Muscle layer of colon (tissue), 2 donors: ENCODE measurements around the gene DGKD.

ENCODE experiments used
- H3K27ac ChIP-seq: one replicate; pipeline ENCODE4 v1.7.0; 2013; ENCODE audit warnings: low read depth, mild to moderate bottlenecking, low read length, moderate library complexity
- H3K27me3 ChIP-seq, 2 donors: one replicate each; pipeline ENCODE4 v1.7.0; 2013; ENCODE audit warnings: low read length in 2 of 2, mild to moderate bottlenecking in 2 of 2; ENCODE audit not compliant: insufficient read depth in 2 of 2, control insufficient read depth in 1 of 2
- H3K36me3 ChIP-seq: one replicate; pipeline ENCODE4 v1.7.0; 2013; ENCODE audit warnings: mild to moderate bottlenecking, low read length; ENCODE audit not compliant: insufficient read depth
- H3K4me1 ChIP-seq: one replicate; pipeline ENCODE4 v1.7.0; 2013; ENCODE audit warnings: mild to moderate bottlenecking, low read length; ENCODE audit not compliant: insufficient read depth
- H3K4me3 ChIP-seq, 2 donors: one replicate each; pipeline ENCODE4 v1.7.0; 2013; ENCODE audit warnings: low read length in 2 of 2, low read depth in 1 of 2, mild to moderate bottlenecking in 1 of 2, moderate library complexity in 1 of 2
- H3K9ac ChIP-seq: one replicate; pipeline ENCODE4 v1.7.0; 2013; ENCODE audit warnings: low read length
- H3K9me3 ChIP-seq: one replicate; pipeline ENCODE4 v1.7.0; 2013; ENCODE audit warnings: mild to moderate bottlenecking, low read length
- donor health status: abdominal sarcoma.
- donor health status: Adenocarcinoma of cecum.

Gene DGKD

DNA sequence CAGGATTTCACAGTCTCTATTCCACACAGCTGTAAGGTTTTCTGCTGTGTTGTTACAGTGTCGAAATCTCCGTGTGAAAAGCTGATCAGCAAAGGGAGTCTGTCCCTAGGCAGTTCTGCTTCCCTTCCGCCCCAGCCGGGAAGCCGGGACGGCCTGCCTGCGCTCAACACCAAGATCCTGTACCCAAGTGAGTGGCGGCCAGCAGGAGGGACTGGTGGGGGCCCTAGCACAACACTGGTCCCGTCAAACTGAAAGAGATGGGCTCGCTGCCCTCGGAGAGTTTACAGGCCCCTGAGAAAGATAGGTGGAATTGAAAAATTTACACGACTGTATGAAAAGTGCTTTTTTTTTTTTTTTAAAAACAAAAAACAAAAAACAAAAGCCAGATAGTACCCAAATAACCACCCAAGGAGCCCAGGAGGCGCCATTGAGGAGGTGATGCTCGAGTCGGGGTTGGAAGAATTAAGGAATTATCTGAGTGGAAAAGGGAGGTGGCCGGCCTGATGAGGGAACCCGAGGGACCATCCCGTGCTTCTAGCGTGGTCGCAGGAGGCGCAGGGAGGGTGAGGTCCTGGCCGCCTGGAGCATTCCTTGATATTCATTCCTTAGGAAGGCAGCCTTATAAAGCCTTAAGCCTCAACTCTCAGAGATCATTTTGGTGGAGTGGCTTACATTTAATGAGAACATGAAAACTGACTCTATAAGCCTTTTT, 96.7 kb downstream of the DGKD start:
- H3K4me1 ChIP-seq, result peaks cover 17% of the 10 kb centered on the region
- no peaks in the 10 kb centered on the region for H3K9me3 ChIP-seq
- no peak overlapping the region for H3K27ac ChIP-seq
- no peak overlapping the region for H3K4me3 ChIP-seq
- no peaks in the 10 kb centered on the region for H3K27me3 ChIP-seq
- H3K9ac ChIP-seq, result no peak overlapping the region
- peaks cover 63% of the 10 kb centered on the region for H3K36me3 ChIP-seq

DNA sequence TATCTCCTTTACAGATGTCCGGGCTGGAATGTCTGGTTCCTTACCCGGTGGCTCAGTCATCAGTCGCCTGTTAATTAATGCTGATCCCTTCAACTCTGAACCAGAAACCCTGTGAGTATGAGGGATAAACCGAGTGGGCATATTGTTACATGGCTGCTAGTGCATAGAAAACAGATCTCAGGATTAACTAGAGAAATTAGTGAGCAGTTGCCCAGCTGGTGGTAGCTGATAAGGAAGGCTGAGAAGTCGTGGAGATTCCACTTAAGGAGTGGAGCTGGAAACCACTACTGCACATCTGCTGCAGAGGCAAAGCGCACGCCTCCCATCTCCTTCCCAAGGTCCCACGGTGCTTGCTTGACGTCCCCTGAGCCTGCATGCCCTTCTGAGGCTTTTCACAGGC, 97.7 kb downstream of the DGKD start:
- Histone ChIP-seq H3K36me3 (peaks cover 65% of the 10 kb centered on the region), H3K9ac (no peak overlapping the region), H3K4me3 (no peak overlapping the region), H3K9me3 (no peaks in the 10 kb centered on the region), H3K27me3 (no peaks in the 10 kb centered on the region), H3K27ac (no peak overlapping the region), H3K4me1 (peaks cover 17% of the 10 kb centered on the region)

DNA sequence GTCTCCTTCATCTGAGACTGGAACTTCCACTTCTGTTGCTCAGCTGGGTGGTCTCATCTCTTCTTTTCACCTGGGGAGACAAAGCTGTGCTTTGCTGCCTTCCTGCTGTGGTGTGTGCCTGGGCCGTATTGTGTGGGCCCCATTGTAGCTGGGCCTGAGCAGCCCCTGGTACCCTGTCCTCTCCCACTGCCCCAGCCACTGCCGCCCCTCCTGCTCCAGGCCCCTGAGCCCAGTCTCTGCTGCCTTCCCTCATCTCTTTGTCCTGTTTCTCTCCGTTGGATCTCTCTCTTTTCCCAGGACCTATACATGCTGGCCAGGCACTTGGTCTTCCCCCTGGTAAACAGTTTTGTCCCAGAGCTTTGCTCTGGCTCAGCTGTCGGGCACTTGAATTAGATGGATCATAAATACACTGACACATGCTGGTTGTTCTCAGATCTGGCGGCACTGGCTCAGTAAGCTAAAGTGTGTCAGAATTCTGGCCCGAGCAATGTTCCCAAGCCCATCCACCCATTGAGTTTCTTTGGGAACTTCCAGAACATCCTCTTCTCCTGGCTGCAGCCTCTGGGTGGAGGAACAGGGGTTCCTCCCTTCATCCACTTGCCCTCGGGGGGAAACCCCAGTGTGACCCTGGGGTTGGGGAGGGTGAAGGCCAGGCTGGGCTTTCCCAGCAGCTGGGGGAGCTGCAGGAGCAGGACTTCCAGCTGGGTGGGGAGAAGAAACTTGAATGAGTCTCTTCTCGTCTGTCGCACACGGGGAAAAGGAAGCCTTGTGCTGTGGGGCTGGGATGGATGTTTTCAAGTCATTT, 99.0 kb downstream of the DGKD start:
- H3K9me3 ChIP-seq, result no peaks in the 10 kb centered on the region
- peaks cover 17% of the 10 kb centered on the region for H3K4me1 ChIP-seq
- H3K4me3 ChIP-seq, result no peak overlapping the region
- H3K36me3 ChIP-seq, result peaks cover 70% of the 10 kb centered on the region
- peak overlapping the region; percentile 11 for H3K9ac ChIP-seq
- no peaks in the 10 kb centered on the region for H3K27me3 ChIP-seq
- H3K27ac ChIP-seq, result no peak overlapping the region

DNA sequence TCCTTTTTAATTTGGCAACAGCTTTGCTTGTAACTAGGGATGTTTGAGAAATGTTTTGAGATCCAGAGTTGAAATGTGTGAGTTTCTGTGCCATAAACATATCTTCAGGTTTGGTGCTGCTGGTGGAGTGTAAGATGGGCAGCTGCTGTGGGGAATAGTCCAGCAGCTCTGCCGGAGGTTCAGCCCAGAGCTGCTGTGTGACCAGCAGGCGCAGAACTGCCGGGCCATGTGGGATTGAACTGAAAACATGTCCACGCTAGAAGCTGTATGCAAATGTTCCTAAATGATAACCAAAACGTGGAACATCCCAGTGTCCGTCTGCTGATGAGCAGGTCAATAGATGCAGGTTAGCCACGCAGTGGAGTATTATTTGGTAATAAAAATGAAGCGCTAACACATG, 99.6 kb downstream of the DGKD start:
- Histone ChIP-seq H3K4me1 (peaks cover 17% of the 10 kb centered on the region), H3K4me3 (no peak overlapping the region), H3K9me3 (no peaks in the 10 kb centered on the region), H3K27me3 (no peaks in the 10 kb centered on the region), H3K9ac (no peak overlapping the region), H3K27ac (no peak overlapping the region), H3K36me3 (peaks cover 70% of the 10 kb centered on the region)

DNA sequence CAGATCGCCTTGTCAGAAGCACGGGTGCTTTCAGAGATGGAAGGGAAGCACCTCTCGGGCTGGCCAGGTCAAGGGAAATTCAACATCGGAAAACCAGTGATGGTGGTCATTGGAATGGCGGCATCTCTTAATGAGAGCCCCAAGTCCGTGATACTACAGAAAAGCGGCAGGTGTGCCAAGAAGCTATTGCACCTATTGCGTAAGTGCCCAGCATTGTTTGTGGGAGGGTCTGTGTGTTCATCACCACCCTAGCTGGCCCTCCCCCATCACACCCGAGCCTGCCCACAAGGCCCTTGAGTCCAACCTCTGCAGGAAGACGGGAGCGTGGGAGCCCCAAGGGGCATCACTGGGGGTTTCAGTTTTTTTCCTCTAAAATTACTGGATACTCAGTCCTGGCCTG, 100.7 kb downstream of the DGKD start:
- Histone ChIP-seq H3K4me1 (peaks cover 17% of the 10 kb centered on the region), H3K27ac (no peak overlapping the region), H3K4me3 (no peak overlapping the region), H3K27me3 (no peaks in the 10 kb centered on the region), H3K9me3 (no peaks in the 10 kb centered on the region), H3K9ac (no peak overlapping the region), H3K36me3 (peaks cover 72% of the 10 kb centered on the region)

DNA sequence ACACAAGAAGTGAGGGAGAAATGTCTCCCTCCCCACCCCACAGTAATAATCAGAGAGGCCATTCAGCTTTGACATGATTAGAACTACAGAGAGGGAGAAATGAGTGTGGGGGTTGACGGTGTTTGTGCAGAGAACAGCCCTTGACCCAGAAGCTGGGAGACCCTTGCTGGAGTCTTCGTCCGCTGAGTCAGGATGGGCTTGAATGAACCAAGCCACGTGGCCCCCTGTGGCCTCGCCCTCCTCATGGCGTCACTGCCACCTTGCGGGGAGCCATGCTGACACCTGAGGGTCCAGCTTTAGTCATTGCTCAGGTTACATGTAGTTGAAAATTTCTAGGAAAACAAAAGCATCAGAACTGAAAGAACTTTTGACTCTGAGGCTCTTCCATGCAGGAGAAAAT, 101.2 kb downstream of the DGKD start:
- no peaks in the 10 kb centered on the region for H3K9me3 ChIP-seq
- H3K9ac ChIP-seq, result no peak overlapping the region
- no peak overlapping the region for H3K27ac ChIP-seq
- no peak overlapping the region for H3K4me3 ChIP-seq
- no peaks in the 10 kb centered on the region for H3K27me3 ChIP-seq
- H3K36me3 ChIP-seq, result peaks cover 72% of the 10 kb centered on the region
- peaks cover 17% of the 10 kb centered on the region for H3K4me1 ChIP-seq

DNA sequence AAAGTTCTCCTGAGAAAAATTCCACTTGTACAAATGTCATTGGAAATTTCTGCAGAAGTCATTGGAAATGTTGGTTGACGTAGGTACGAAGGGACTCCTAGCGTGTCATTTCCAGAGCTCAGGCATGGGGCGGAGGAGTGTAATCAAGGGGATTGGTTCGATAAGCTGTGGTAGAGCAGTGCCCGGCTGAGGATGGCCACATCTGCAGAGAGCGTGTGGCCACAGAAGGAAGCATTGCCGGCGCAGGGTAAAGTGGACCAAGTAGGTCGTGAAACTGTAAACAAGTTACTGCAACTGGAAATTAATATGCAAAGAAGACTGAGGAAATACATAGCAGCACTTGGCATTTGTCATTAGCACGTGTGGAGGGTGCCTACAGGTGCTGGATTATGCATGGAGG, 101.8 kb downstream of the DGKD start:
- H3K9me3 ChIP-seq, result no peaks in the 10 kb centered on the region
- no peaks in the 10 kb centered on the region for H3K27me3 ChIP-seq
- peaks cover 73% of the 10 kb centered on the region for H3K36me3 ChIP-seq
- no peak overlapping the region for H3K27ac ChIP-seq
- no peak overlapping the region for H3K4me3 ChIP-seq
- H3K9ac ChIP-seq, result no peak overlapping the region
- H3K4me1 ChIP-seq, result peaks cover 17% of the 10 kb centered on the region

DNA sequence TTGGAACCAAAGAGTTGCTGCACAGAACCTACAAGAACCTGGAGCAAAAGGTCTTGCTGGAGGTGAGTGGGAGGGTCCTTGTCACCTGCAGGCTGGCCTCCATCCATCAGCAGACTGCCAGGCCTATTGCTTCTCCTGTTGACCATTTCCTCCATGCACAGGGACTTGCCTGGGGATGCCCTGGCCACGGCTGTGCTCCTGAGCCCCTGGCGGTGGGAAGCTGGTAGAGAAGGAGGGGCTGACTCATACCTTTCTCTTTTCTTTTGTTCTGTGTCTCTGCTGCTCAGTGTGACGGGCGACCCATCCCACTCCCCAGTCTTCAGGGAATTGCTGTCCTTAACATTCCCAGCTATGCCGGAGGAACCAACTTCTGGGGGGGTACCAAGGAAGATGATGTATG, 102.6 kb downstream of the DGKD start:
- Histone ChIP-seq H3K4me3 (no peak overlapping the region), H3K9me3 (no peaks in the 10 kb centered on the region), H3K9ac (no peak overlapping the region), H3K27ac (no peak overlapping the region), H3K4me1 (peaks cover 17% of the 10 kb centered on the region), H3K36me3 (peaks cover 75% of the 10 kb centered on the region), H3K27me3 (no peaks in the 10 kb centered on the region)

DNA sequence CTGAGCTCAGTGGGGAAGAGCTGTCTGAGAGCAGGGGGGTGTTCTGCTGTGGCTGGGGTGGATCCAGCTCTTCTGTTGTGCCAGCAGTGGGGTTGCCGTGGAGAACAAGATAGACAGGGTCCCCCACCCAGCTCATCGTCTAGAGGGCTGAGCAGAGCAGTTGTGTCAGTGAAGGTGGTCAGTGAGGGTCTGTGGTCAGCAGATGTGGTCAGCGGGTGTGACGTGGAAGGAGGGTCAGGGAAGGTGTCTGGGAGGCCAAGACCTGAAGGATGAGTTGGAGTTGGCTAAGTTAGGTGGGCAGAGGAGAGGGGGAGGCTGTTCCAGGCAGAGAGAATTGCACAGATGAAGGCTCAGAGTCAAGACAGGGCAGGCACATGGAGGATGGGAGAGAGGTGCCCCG, 103.1 kb downstream of the DGKD start:
- Histone ChIP-seq H3K36me3 (peaks cover 75% of the 10 kb centered on the region), H3K9ac (no peak overlapping the region), H3K4me1 (peaks cover 17% of the 10 kb centered on the region), H3K27me3 (no peaks in the 10 kb centered on the region), H3K27ac (no peak overlapping the region), H3K4me3 (no peak overlapping the region), H3K9me3 (no peaks in the 10 kb centered on the region)

DNA sequence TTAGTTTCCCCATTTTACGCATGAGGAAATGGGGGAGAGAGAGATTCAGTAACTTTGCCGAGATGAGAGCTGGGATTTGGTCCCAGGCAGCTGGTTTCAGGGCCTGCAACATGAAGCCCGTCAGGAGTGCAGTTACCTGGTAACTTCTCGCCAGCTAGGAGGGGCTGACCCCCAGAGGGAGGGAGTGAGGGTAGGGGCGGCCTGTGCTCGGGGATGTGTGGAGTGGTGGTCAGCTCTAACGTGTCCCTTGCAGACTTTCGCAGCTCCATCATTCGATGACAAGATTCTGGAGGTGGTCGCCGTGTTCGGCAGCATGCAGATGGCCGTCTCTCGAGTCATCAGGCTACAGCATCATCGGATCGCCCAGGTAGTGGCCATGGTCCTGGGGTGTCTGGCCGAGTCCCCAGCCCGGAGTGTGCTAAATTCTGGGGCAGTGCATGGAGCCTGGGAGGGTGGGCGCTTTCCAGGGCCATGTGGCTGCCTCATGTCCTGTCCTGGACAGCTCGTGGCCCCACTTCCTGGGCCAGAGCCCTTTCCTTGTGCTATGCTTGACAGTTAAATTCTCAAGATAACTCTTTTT, 103.8 kb downstream of the DGKD start:
- Histone ChIP-seq H3K4me1 (peaks cover 12% of the 10 kb centered on the region), H3K36me3 (peaks cover 78% of the 10 kb centered on the region), H3K9me3 (no peaks in the 10 kb centered on the region), H3K4me3 (no peak overlapping the region), H3K27ac (no peak overlapping the region), H3K9ac (no peak overlapping the region), H3K27me3 (no peaks in the 10 kb centered on the region)

DNA sequence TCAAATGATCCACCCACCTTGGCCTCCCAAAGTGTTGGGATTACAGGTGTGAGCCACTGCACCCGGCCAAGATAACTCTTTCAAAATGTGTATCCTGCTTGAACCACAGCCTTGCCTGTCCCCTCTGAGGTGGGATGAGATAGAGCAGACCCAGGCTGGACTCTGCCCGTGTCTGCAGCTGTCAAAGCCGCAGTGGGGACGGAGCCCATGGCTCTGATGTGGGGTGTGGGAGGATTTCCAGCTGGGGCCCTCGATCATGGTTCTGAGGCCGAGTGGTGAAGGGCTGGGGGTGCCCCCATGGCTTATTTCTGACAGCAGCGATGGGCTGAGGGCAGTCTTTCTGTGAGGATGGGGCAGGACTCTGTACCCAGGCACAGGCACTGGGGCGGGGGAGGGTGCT, 104.5 kb downstream of the DGKD start:
- Histone ChIP-seq H3K9me3 (no peaks in the 10 kb centered on the region), H3K36me3 (peaks cover 85% of the 10 kb centered on the region), H3K27ac (no peak overlapping the region), H3K4me3 (no peak overlapping the region), H3K27me3 (no peaks in the 10 kb centered on the region), H3K4me1 (peaks cover 4% of the 10 kb centered on the region), H3K9ac (no peak overlapping the region)
